Mesenchymal stem cell (in vitro differentiated cells and primary cell): Measurements from ENCODE around the gene ITGA5. TPM values are rescaled to one million over a fixed set of nuclear protein-coding genes. Genes with fewer than 3 reads are reported as not detected.

ENCODE experiments used
- DNase-seq: peaks from one replicate; pipeline ENCODE4 v3.0.0-alpha.2; 2013
- H2AFZ ChIP-seq: one replicate; pipeline ENCODE4 v1.6.1; 2013; ENCODE audit warnings: low read depth, mild to moderate bottlenecking, control low read depth, inconsistent platforms, low read length, moderate library complexity
- H2AK5ac ChIP-seq: 2 replicates; pipeline ENCODE4 v1.6.1; 2013; ENCODE audit warnings: low read length, moderate library complexity, mild to moderate bottlenecking, inconsistent platforms; ENCODE audit not compliant: severe bottlenecking
- H2BK120ac ChIP-seq: one replicate; pipeline ENCODE4 v1.6.1; 2013; ENCODE audit warnings: low read depth, mild to moderate bottlenecking, inconsistent platforms, low read length, moderate library complexity
- H2BK12ac ChIP-seq, 2 experiments: one replicate each; pipeline ENCODE4 v1.6.1; 2013; ENCODE audit warnings: inconsistent platforms in 2 of 2, low read length in 2 of 2, mild to moderate bottlenecking in 2 of 2, moderate library complexity in 2 of 2, control low read depth in 1 of 2
- H2BK15ac ChIP-seq: one replicate; pipeline ENCODE4 v1.6.1; 2013; ENCODE audit warnings: mild to moderate bottlenecking, low read depth, inconsistent platforms; ENCODE audit not compliant: poor library complexity, severe bottlenecking
- H2BK5ac ChIP-seq: 2 replicates; pipeline ENCODE4 v1.6.1; 2013; ENCODE audit warnings: low read depth, mild to moderate bottlenecking, low read length, control low read depth, inconsistent platforms; ENCODE audit not compliant: poor library complexity, severe bottlenecking
- H3K14ac ChIP-seq, 2 experiments: one replicate each; pipeline ENCODE4 v1.6.1; 2013; ENCODE audit warnings: inconsistent platforms in 2 of 2, low read length in 2 of 2, control low read depth in 1 of 2, mild to moderate bottlenecking in 1 of 2, moderate library complexity in 1 of 2
- H3K18ac ChIP-seq, 2 experiments: one replicate each; pipeline ENCODE4 v1.6.1; 2013; ENCODE audit warnings: inconsistent platforms in 2 of 2, low read length in 2 of 2, control low read depth in 1 of 2, low read depth in 1 of 2, mild to moderate bottlenecking in 1 of 2
- H3K23ac ChIP-seq, 2 experiments: one replicate each; pipeline ENCODE4 v1.6.1; 2013; ENCODE audit warnings: inconsistent platforms in 2 of 2, low read length in 2 of 2, mild to moderate bottlenecking in 2 of 2, moderate library complexity in 2 of 2, control low read depth in 1 of 2
- H3K27ac ChIP-seq: 2 replicates; pipeline ENCODE4 v1.5.1; 2013; ENCODE audit warnings: mild to moderate bottlenecking, moderate library complexity, low read length, control low read depth, inconsistent platforms; ENCODE audit not compliant: poor library complexity, severe bottlenecking
- H3K27me3 ChIP-seq, 2 experiments: 2 replicates each; pipeline versions ENCODE4 v1.6.1 to v1.7.0; 2013; ENCODE audit warnings: low read length in 2 of 2, mild to moderate bottlenecking in 2 of 2, moderate library complexity in 2 of 2, control low read depth in 1 of 2, inconsistent platforms in 1 of 2; ENCODE audit not compliant: control insufficient read depth in 1 of 2, insufficient read depth in 1 of 2
- H3K36me3 ChIP-seq, 2 experiments: 2 replicates each; pipeline versions ENCODE4 v1.6.1 to v1.7.0; 2013; ENCODE audit warnings: low read length in 2 of 2, control low read depth in 1 of 2, inconsistent platforms in 1 of 2, low read depth in 1 of 2, mild to moderate bottlenecking in 1 of 2; ENCODE audit not compliant: insufficient read depth in 2 of 2, control insufficient read depth in 1 of 2
- H3K4ac ChIP-seq, 2 experiments: one replicate each; pipeline ENCODE4 v1.6.1; 2013; ENCODE audit warnings: inconsistent platforms in 2 of 2, low read length in 2 of 2, mild to moderate bottlenecking in 2 of 2, moderate library complexity in 2 of 2, control low read depth in 1 of 2, low read depth in 1 of 2
- H3K4me1 ChIP-seq: 2 replicates; pipeline ENCODE4 v1.6.1; 2013; ENCODE audit warnings: low read depth, low read length, control low read depth; ENCODE audit not compliant: control insufficient read depth, insufficient read depth
- H3K4me2 ChIP-seq: 2 replicates; pipeline ENCODE4 v1.6.1; 2013; ENCODE audit warnings: low read length, mild to moderate bottlenecking, inconsistent platforms; ENCODE audit not compliant: poor library complexity, severe bottlenecking
- H3K4me3 ChIP-seq, 2 experiments: 2 replicates each; pipeline versions ENCODE4 v1.5.1 to v1.7.0; 2013; ENCODE audit warnings: low read length in 2 of 2, mild to moderate bottlenecking in 2 of 2, control low read depth in 1 of 2, low read depth in 1 of 2; ENCODE audit not compliant: insufficient read depth in 1 of 2
- H3K79me1 ChIP-seq: replicated peaks from 2 replicates; pipeline ENCODE4 v1.6.1; 2013; ENCODE audit warnings: mild to moderate bottlenecking, control low read depth, low read length, inconsistent platforms; ENCODE audit not compliant: poor library complexity, severe bottlenecking
- H3K9ac ChIP-seq: 2 replicates; pipeline ENCODE4 v1.7.0; 2013; ENCODE audit warnings: mild to moderate bottlenecking, low read length, moderate library complexity
- H3K9me3 ChIP-seq: 2 replicates; pipeline ENCODE4 v1.7.0; 2013; ENCODE audit warnings: mild to moderate bottlenecking, low read length; ENCODE audit not compliant: control insufficient read depth
- H4K8ac ChIP-seq: one replicate; pipeline ENCODE4 v1.6.1; 2013; ENCODE audit warnings: inconsistent platforms, mild to moderate bottlenecking, low read length, moderate library complexity
- H4K91ac ChIP-seq: one replicate; pipeline ENCODE4 v1.6.1; 2013; ENCODE audit warnings: mild to moderate bottlenecking, low read length, inconsistent platforms
- WGBS: methylation state at CpG from one replicate; pipeline ENCODE4 v1.1.7; 2013; ENCODE audit warnings: mixed read lengths; 5-methylcytosine and 5-hydroxymethylcytosine counted together
- polyA plus RNA-seq, 2 experiments: library from polyadenylated mRNA; stranded (reverse); fragments of 200-250 nt; gene quantifications; one replicate each; pipeline ENCODE4 v1.2.3, GENCODE V29; 2013

Gene ITGA5
- polyA plus RNA-seq (2013, experiment 1 of 2): 248 TPM
- polyA plus RNA-seq (2013, experiment 2 of 2): 244 TPM

- H3K4me2 ChIP-seq: peak within 1 kb of the TSS; percentile 95
- peak within 1 kb of the TSS; percentile 100 for H2BK120ac ChIP-seq
- H3K27ac ChIP-seq: peak within 1 kb of the TSS; percentile 16
- peaks cover 0 to 10% of the 10 kb centered on the region in 2 experiments for H3K27me3 ChIP-seq
- H3K14ac ChIP-seq: peak within 1 kb of the TSS; percentile 36 to 90
- peak within 1 kb of the TSS; percentile 81 to 93 for H3K4ac ChIP-seq
- H3K9ac ChIP-seq: peak within 1 kb of the TSS; percentile 97
- peak; percentile 89 for DNase-seq
- H2AFZ ChIP-seq: peak within 1 kb of the TSS; percentile 48
- peak within 1 kb of the TSS; percentile 94 for H2BK15ac ChIP-seq
- peaks cover 3% of the 10 kb centered on the region for H3K79me1 ChIP-seq
- H3K9me3 ChIP-seq: no peaks in the 10 kb centered on the region
- H2BK5ac ChIP-seq: no peak within 1 kb of the TSS
- peak within 1 kb of the TSS; percentile 96 for H3K4me3 ChIP-seq
- 2% methylated on average over 34 of the region's 46 CpGs for WGBS
- H4K8ac ChIP-seq: peak within 1 kb of the TSS; percentile 95
- peak within 1 kb of the TSS; percentile 96 to 99 for H3K23ac ChIP-seq
- H2BK12ac ChIP-seq: peak within 1 kb of the TSS; percentile 81 to 84
- H2AK5ac ChIP-seq: no peak within 1 kb of the TSS
- peaks cover 19% of the 10 kb centered on the region for H3K4me1 ChIP-seq
- H3K36me3 ChIP-seq: peaks cover 0 to under 1% of the 10 kb centered on the region in 2 experiments
- peak within 1 kb of the TSS; percentile 92 to 98 for H3K18ac ChIP-seq
- H4K91ac ChIP-seq: peak within 1 kb of the TSS; percentile 93
Measured at GRCh38 chr12:54419088-54419887, at the start of gene ITGA5. TSS of gene ITGA5 (minus strand) at chr12:54419266. CDS start at chr12:54419198, 68 bp downstream.

GRCh38 chr12:54465857-54466523 lies 46.9 kb upstream of the ITGA5 start:
- Histone ChIP-seq H3K4me1 (no peaks in the 10 kb centered on the region), H3K27me3 (peaks cover 0 to 19% of the 10 kb centered on the region in 2 experiments), H3K23ac (no peak overlapping the region)

GRCh38 chr12:54463484-54463883 lies 44.4 kb upstream of the ITGA5 start:
- H2AK5ac ChIP-seq: no peak overlapping the region
- H3K27ac ChIP-seq: no peak overlapping the region
- H3K18ac ChIP-seq: no peak overlapping the region
- H4K91ac ChIP-seq: no peak overlapping the region
- H2BK5ac ChIP-seq: no peak overlapping the region
- no peaks in the 10 kb centered on the region for H3K9me3 ChIP-seq
- H4K8ac ChIP-seq: no peak overlapping the region
- peak overlapping the region; percentile 62 for H3K9ac ChIP-seq
- no peak overlapping the region for H2BK120ac ChIP-seq
- peaks cover 0 to 24% of the 10 kb centered on the region in 2 experiments for H3K27me3 ChIP-seq
- no peak overlapping the region for H2BK15ac ChIP-seq
- no peak overlapping the region for H3K14ac ChIP-seq
- WGBS: 85% methylated on average over 2 of the region's 3 CpGs
- no peak overlapping the region for H3K23ac ChIP-seq
- no peak for DNase-seq
- no peak overlapping the region for H3K4me2 ChIP-seq
- no peak overlapping the region for H3K4ac ChIP-seq
- H3K4me1 ChIP-seq: no peaks in the 10 kb centered on the region
- no peak overlapping the region for H2AFZ ChIP-seq
- peak overlapping the region in 1 of 2 experiments; percentile 3 for H3K4me3 ChIP-seq
- no peaks in the 10 kb centered on the region for H3K79me1 ChIP-seq
- no peak overlapping the region for H2BK12ac ChIP-seq
- no peaks in the 10 kb centered on the region for H3K36me3 ChIP-seq

More at GRCh38 chr12:54465857-54466523, 46.9 kb upstream of the ITGA5 start:
- Histone ChIP-seq H3K4me3 (no peak overlapping the region), H3K9ac (no peak overlapping the region), H3K4me2 (no peak overlapping the region), H3K27ac (no peak overlapping the region), H2BK120ac (no peak overlapping the region), H4K8ac (no peak overlapping the region), H2BK15ac (no peak overlapping the region), H3K9me3 (no peaks in the 10 kb centered on the region), H2BK5ac (no peak overlapping the region), H4K91ac (no peak overlapping the region), H2BK12ac (no peak overlapping the region), H3K4ac (no peak overlapping the region), H2AK5ac (no peak overlapping the region), H3K79me1 (no peaks in the 10 kb centered on the region), H3K36me3 (no peaks in the 10 kb centered on the region), H3K18ac (no peak overlapping the region), H2AFZ (no peak overlapping the region), H3K14ac (no peak overlapping the region)
- 72% methylated on average over 1 of the region's 1 CpG for WGBS
- no peak for DNase-seq

GRCh38 chr12:54463034-54463433 lies 44.0 kb upstream of the ITGA5 start:
- peak overlapping the region in 1 of 2 experiments; percentile 3 for H3K4me3 ChIP-seq
- no peak overlapping the region for H3K27ac ChIP-seq
- WGBS: 90% methylated on average over 2 of the region's 2 CpGs
- no peak overlapping the region for H4K91ac ChIP-seq
- DNase-seq: no peak
- H3K79me1 ChIP-seq: no peaks in the 10 kb centered on the region
- no peaks in the 10 kb centered on the region for H3K4me1 ChIP-seq
- H3K9me3 ChIP-seq: no peaks in the 10 kb centered on the region
- H3K18ac ChIP-seq: no peak overlapping the region
- no peaks in the 10 kb centered on the region for H3K36me3 ChIP-seq
- no peak overlapping the region for H2BK15ac ChIP-seq
- no peak overlapping the region for H2BK12ac ChIP-seq
- H3K27me3 ChIP-seq: peaks cover 0 to 24% of the 10 kb centered on the region in 2 experiments
- no peak overlapping the region for H3K14ac ChIP-seq
- no peak overlapping the region for H2AK5ac ChIP-seq
- no peak overlapping the region for H3K23ac ChIP-seq
- H2BK120ac ChIP-seq: no peak overlapping the region
- H3K4me2 ChIP-seq: no peak overlapping the region
- no peak overlapping the region for H3K4ac ChIP-seq
- no peak overlapping the region for H4K8ac ChIP-seq
- no peak overlapping the region for H2BK5ac ChIP-seq
- no peak overlapping the region for H2AFZ ChIP-seq
- H3K9ac ChIP-seq: peak overlapping the region; percentile 62
